Epithelial cell of proximal tubule (primary cell): Measurements from ENCODE around the gene ASCC1. TPM values are rescaled to one million over a fixed set of nuclear protein-coding genes. Genes with fewer than 3 reads are reported as not detected.

Source experiments
- DNase-seq: peaks from one replicate; pipeline ENCODE4 v3.0.0-alpha.2; 2011; ENCODE audit warnings: low read depth
- H3K4me3 ChIP-seq: 2 replicates; pipeline ENCODE4 v1.5.1; 2011; ENCODE audit warnings: low read depth, mild to moderate bottlenecking, low read length
- total RNA-seq: library from RNA; depleted of rRNA; stranded (reverse); fragments of >200 nt; gene quantifications from 2 replicates; pipeline ENCODE4 v1.2.3, GENCODE V29; 2015
- TF ChIP-seq, protein P1 (sequence below): conservative IDR thresholded peaks from 2 replicates; pipeline ENCODE4 v1.5.1; 2012; ENCODE audit warnings: low read depth, mild to moderate bottlenecking, low read length

Gene ASCC1
- total RNA-seq, 1 donor from 2014 or later: 21.4 TPM

GRCh38 chr10:72082856-72083789, 133.0 kb downstream of the ASCC1 start:
- H3K4me3 ChIP-seq: no peak overlapping the region
- DNase-seq: no peak
- TF ChIP-seq, protein P1, sequence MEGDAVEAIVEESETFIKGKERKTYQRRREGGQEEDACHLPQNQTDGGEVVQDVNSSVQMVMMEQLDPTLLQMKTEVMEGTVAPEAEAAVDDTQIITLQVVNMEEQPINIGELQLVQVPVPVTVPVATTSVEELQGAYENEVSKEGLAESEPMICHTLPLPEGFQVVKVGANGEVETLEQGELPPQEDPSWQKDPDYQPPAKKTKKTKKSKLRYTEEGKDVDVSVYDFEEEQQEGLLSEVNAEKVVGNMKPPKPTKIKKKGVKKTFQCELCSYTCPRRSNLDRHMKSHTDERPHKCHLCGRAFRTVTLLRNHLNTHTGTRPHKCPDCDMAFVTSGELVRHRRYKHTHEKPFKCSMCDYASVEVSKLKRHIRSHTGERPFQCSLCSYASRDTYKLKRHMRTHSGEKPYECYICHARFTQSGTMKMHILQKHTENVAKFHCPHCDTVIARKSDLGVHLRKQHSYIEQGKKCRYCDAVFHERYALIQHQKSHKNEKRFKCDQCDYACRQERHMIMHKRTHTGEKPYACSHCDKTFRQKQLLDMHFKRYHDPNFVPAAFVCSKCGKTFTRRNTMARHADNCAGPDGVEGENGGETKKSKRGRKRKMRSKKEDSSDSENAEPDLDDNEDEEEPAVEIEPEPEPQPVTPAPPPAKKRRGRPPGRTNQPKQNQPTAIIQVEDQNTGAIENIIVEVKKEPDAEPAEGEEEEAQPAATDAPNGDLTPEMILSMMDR: no peak

DNA sequence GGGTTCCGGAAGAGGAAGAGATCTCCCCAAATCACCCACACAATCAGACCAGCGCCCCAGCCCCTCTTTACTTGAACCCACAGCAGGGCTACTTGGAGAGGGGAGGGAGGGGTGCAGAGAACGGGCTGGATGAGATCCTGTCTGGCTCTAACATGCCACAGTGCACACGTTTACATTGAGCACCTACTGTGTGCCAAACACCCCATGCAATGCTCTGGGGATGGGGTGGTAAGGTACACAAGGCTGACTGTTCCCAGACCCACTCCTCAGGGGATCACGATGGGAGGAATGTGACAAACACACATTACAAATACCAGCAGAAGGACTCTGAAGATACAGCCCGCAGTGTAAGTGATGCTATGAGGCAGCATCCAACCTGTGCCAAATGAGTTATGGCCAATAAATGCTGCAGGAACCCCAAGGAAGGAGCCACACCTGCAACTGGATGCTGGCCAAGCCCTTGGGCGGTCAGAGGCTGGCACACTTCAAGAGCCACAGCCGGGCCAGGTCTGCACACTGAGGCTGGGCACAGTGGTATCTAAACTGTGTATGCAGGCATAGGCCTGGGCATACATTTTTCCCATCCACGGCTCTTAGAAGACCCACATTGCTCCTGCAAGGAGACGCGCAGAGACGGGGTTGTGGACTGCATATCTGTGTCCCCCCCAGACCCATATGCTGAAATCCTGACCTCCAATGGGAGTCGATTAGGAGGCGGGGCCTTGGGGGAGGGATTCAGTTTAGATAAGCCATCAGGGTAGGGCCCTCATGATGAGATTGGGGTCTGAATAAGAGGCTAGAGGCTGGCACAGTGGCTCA, 134.1 kb downstream of the ASCC1 start:
- no peak overlapping the region for H3K4me3 ChIP-seq
- DNase-seq: no peak
- TF ChIP-seq, protein P1: no peak

- no peak overlapping the region for H3K4me3 ChIP-seq
Measured at GRCh38 chr10:72081210-72081609, 134.9 kb downstream of the ASCC1 start.

DNA sequence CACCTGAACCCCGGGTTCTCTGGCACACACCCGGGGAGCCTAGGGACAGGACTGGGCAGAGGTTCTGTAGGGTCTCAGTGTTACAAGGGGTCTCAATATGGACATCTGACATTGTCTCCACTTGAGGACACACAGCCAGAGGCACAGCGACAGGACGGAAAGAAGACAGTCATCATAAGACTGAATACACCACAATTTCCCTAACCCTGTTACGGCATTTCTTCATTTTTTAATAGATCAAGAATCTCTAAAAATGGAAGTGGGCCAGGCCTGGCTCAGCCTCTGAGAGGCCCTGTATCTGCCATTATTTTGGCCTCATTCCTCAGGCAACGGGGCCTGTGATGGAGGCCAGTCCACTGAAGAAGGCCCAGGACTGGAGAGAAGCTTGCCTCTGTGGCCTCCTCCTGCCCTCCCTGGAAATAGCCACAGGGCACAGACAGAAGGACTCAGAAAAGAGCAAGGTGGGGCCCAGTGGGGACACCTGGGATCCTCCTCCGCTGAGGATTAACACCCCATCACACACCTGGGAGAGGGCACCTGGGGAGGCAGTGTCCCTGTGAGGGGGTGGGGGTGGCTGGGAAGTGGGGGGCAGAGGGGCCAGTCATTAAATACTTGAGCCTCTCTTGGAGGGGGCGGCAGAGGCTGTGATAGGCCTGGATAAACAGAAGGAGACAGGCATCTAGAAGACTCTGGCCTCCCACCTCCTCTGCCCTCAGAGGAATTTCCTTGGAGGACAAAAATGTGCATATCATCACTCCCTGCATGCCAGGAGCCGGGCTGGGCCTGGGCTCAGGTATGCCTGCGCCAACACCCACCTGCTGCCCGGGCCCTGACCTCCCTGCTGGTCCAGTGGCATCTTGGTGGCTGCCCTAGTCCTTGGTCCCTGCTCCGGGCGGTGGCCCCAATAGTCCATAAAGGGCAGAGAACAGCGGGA, 135.8 kb downstream of the ASCC1 start:
- no peak overlapping the region for H3K4me3 ChIP-seq
- no peak for DNase-seq
- TF ChIP-seq, protein P1: no peak

More at GRCh38 chr10:72081210-72081609, 134.9 kb downstream of the ASCC1 start:
- TF ChIP-seq, protein P1: no peak
- no peak for DNase-seq

- TF ChIP-seq, protein P1: no peak
- H3K4me3 ChIP-seq: no peak overlapping the region
- DNase-seq: no peak
Measured at GRCh38 chr10:72079356-72079755, 136.7 kb downstream of the ASCC1 start.

- no peak overlapping the region for H3K4me3 ChIP-seq
- no peak for DNase-seq
- TF ChIP-seq, protein P1: no peak
Measured at GRCh38 chr10:72077275-72077990, 138.6 kb downstream of the ASCC1 start.
